Tibial nerve (tissue), 3 donors: Measurements from ENCODE around the gene UHRF2.

Experiments used
- POLR2A ChIP-seq, 2 donors: fragments of 450-650 bp; IDR thresholded peaks; one replicate each; pipeline ENCODE4 v1.6.1; 2017; ENCODE audit warnings: antibody characterized with exemption in 2 of 2, mild to moderate bottlenecking in 2 of 2, moderate library complexity in 2 of 2
- TF ChIP-seq, protein P1 (sequence below), 5 experiments: fragments of 200-600 bp in 3 of 5; fragments of 450-650 bp in 2 of 5; sonication (generic) in 3 of 5; IDR thresholded peaks; one replicate each; pipeline ENCODE4 v1.5.1; 2016 to 2019; ENCODE audit warnings: antibody characterized with exemption in 5 of 5, mild to moderate bottlenecking in 3 of 5, moderate library complexity in 2 of 5

GRCh38 chr9:6538666-6539071 lies 125.7 kb downstream of the UHRF2 start:
- TF ChIP-seq, protein P1, sequence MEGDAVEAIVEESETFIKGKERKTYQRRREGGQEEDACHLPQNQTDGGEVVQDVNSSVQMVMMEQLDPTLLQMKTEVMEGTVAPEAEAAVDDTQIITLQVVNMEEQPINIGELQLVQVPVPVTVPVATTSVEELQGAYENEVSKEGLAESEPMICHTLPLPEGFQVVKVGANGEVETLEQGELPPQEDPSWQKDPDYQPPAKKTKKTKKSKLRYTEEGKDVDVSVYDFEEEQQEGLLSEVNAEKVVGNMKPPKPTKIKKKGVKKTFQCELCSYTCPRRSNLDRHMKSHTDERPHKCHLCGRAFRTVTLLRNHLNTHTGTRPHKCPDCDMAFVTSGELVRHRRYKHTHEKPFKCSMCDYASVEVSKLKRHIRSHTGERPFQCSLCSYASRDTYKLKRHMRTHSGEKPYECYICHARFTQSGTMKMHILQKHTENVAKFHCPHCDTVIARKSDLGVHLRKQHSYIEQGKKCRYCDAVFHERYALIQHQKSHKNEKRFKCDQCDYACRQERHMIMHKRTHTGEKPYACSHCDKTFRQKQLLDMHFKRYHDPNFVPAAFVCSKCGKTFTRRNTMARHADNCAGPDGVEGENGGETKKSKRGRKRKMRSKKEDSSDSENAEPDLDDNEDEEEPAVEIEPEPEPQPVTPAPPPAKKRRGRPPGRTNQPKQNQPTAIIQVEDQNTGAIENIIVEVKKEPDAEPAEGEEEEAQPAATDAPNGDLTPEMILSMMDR (IDR thresholded peaks at IDR 0.05), result no peak
- TF ChIP-seq POLR2A (IDR thresholded peaks at IDR 0.05), result no peak
